ENCODE data around the gene OSBPL9. TPM values are rescaled to one million over a fixed set of nuclear protein-coding genes. Genes with fewer than 3 reads are reported as not detected.

OSBPL9 gene
- total and polyA plus RNA-seq, 10 of the 15 experiments (the other 5 are each of a cell fraction or from before 2014, with no cell fraction given), result 25.9 to 156 (median 108) TPM

DNA sequence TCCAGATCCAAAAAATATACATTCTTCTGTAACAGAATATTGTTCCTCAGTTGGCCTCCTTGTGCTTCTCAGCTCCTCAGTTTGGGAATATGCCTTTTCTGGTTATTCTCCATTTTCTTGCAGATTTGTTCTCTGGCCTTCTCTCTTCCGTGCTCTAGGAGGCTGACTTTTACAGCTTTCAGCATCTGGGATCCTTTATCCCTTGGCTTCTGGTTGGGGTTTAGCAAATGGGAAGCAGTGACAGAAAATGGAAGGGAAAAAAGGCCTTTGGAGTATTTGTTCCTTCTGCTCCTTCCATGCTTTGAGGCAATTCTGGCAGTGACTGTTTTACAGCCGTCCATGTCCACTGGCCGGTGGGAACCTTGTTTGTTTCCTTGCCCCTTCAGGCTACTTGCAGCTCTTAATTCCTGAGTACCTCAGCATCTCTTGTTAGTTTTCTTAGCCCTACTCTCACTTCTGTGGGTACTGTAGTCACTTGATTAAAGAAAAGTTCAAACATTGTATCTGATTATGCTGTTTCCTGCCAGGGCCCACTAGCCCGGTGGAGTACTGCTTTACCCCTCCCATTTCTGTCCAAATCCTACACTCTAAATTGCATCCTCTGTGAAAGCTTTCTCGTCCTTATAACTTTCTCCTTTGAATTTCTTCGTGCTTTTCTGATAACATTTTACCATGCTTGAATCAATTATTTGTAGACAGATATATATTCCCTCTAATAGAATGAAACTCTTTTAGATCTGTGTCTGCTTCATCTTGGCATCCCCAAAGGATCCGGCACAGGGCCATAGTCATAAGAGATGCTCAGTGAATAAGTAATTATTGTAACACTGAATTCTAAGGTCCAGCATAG lies 118.2 kb downstream of the OSBPL9 start:
- TF ChIP-seq CBX3 (IDR thresholded peaks at IDR 0.05; ENCODE audit: borderline replicate concordance, low read depth) (no peak), LARP7 (IDR thresholded peaks at IDR 0.05) (no peak), GABPA (IDR thresholded peaks at IDR 0.05; ENCODE audit: low read depth) (no peak), STAT3 (IDR thresholded peaks at IDR 0.05; ENCODE audit: low read depth, low read length) (no peak), SMC3 (IDR thresholded peaks at IDR 0.05; ENCODE audit: borderline replicate concordance, low read length) (no peak), KAT2A (conservative IDR thresholded peaks at IDR 0.05; ENCODE audit: control insufficient read depth, low read depth, low read length) (no peak), NFYB (IDR thresholded peaks at IDR 0.05; ENCODE audit: insufficient read depth, low read depth, low read length) (no peak), RUNX3 (IDR thresholded peaks at IDR 0.05; ENCODE audit: low read length) (no peak)
- TF ChIP-seq, protein P1, sequence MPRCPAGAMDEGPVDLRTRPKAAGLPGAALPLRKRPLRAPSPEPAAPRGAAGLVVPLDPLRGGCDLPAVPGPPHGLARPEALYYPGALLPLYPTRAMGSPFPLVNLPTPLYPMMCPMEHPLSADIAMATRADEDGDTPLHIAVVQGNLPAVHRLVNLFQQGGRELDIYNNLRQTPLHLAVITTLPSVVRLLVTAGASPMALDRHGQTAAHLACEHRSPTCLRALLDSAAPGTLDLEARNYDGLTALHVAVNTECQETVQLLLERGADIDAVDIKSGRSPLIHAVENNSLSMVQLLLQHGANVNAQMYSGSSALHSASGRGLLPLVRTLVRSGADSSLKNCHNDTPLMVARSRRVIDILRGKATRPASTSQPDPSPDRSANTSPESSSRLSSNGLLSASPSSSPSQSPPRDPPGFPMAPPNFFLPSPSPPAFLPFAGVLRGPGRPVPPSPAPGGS (IDR thresholded peaks at IDR 0.05; ENCODE audit: borderline replicate concordance, insufficient read depth, low read depth, low read length, poor library complexity, severe bottlenecking), result no peak
- TF ChIP-seq, protein P2, sequence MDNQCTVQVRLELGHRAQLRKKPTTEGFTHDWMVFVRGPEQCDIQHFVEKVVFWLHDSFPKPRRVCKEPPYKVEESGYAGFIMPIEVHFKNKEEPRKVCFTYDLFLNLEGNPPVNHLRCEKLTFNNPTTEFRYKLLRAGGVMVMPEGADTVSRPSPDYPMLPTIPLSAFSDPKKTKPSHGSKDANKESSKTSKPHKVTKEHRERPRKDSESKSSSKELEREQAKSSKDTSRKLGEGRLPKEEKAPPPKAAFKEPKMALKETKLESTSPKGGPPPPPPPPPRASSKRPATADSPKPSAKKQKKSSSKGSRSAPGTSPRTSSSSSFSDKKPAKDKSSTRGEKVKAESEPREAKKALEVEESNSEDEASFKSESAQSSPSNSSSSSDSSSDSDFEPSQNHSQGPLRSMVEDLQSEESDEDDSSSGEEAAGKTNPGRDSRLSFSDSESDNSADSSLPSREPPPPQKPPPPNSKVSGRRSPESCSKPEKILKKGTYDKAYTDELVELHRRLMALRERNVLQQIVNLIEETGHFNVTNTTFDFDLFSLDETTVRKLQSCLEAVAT (IDR thresholded peaks at IDR 0.05), result no peak
- in situ Hi-C loops (cut with MboI) (no loop called here), intact Hi-C loops (cut with micrococcal nuclease; ENCODE audit: unreplicated experiment) (loop anchor here (10.0 kb wide), 2 partner anchors 110 to 220 kb away; partner anchors contain the start of gene EPS15)
- no peaks in the 10 kb centered on the region for H4K20me1 ChIP-seq (ENCODE audit: control insufficient read depth, insufficient read depth)
- FAIRE-seq (no peak), ATAC-seq (peak; percentile 46), DNase-seq (ENCODE audit: low read depth, low spot score) (no peak)
- no peaks in the 10 kb centered on the region for H3K9me3 ChIP-seq (replicated peaks; ENCODE audit: control insufficient read depth, insufficient read depth, low read length)
- peaks cover 98% of the 10 kb centered on the region for H3K79me2 ChIP-seq (ENCODE audit: control insufficient read depth, insufficient read depth, low read length)
- RAD21 ChIA-PET (ENCODE audit: unreplicated experiment), result interaction anchor here (1.2 to 1.3 kb wide), 2 partner anchors 20 to 29 kb away, joined by 3 read pairs; no protein-coding TSS in a partner anchor
- BruUV-seq (replicated peaks), result no TSS peak
- no peaks in the 10 kb centered on the region; a peak in 1 of 4 replicates for H3K36me3 ChIP-seq (ENCODE audit: control insufficient read depth in 2 of 2, insufficient read depth in 2 of 2, low read length in 1 of 2)
- peaks cover 23% of the 10 kb centered on the region; the same call in 1 of the 2 replicates for H3K4me1 ChIP-seq (ENCODE audit: control insufficient read depth, insufficient read depth, low read length)
- H3K4me3 ChIP-seq, result peak overlapping the region; percentile 43
- no peak overlapping the region; the same call in 1 of the 2 replicates for H3K27ac ChIP-seq (ENCODE audit: control insufficient read depth, insufficient read depth)
- no peak overlapping the region for H2AFZ ChIP-seq (ENCODE audit: control insufficient read depth, low read depth, low read length)
- H3K4me2 ChIP-seq (ENCODE audit: control insufficient read depth, insufficient read depth), result peak overlapping the region; percentile 31; the same call in 1 of the 2 replicates
- POLR2A ChIA-PET, result interaction anchor here (1.2 kb wide), 1 partner anchor 8 kb away, joined by 4 read pairs; no protein-coding TSS in a partner anchor
- no peak overlapping the region for H3K9ac ChIP-seq (ENCODE audit: control insufficient read depth, insufficient read depth, low read length)
- SMC1A ChIA-PET (ENCODE audit: uncharacterized antibody, unreplicated experiment), result interaction anchor here (0.8 to 14.3 kb wide), 6 partner anchors 7 to 69 kb away, joined by 3 to 154 read pairs (median 4); no protein-coding TSS in a partner anchor
- H3K27me3 ChIP-seq (replicated peaks in 1 of 2; ENCODE audit: control insufficient read depth in 2 of 2, insufficient read depth in 2 of 2, low read length in 1 of 2), result no peaks in the 10 kb centered on the region
- CTCF ChIA-PET, result interaction anchor here (1.7 kb wide), 1 partner anchor 10 kb away, joined by 3 read pairs; no protein-coding TSS in a partner anchor
- WGBS (ENCODE audit: insufficient coverage, insufficient replicate concordance, low lambda C conversion rate, missing lambda C conversion rate), result 86% methylated on average over 7 of the region's 7 CpGs
